HG03060 (cell line): ENCODE measurements around the gene GZF1.

Experiments used
- ATAC-seq: cut with Tn5 transposase; IDR thresholded peaks from one replicate; pipeline ENCODE4 v1.9.1; 2021; ENCODE audit warnings: low read depth, moderate number of reproducible peaks; ENCODE audit not compliant: unreplicated experiment

GZF1 gene

DNA sequence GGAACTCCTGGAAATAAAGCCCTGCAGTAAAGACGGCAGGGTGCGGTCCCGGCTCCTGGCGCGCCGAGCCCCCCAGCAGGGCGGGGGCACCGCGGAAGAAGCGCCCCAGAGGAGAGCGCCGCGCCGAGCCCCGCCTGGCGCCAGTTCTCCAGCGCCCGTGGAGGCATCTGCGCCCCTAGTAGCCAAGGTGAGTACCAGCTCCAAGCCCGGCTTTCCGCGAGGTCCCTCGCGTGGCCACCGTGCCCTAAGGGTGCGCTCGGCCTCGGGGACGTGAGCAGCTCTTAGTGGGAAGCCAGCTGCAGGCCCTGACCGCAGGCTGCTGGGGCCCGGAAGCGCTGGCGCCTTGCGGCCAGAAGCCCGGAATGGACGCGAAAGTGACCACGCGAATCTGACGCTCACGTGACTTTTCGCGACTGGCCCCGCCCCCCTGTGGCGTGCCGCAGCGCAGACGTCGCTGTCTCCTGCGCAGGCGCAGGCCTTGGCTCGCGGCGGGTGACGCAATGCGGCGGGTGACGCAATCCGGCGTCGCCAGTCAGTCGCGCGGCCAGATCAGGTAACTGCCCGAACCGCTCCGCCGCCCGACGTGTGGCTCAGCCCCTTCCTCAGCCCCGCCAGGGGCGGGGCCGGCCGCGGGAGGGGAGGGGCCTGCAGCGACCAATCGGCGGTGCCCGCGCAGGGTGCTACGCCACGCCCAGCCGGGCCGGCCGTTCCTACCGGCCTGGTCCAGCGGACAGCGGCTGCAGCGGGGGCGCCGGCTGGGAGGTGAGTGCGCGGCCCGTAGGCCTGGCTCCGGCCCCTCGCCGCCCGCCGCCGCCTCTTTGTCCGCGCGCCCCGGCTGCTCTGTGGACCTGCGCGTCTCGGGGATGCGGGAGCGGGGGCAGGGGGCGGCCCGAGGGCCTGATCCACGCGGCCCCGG lies at the start of gene GZF1:
Gene GZF1, plus strand, starts transcription at position 707 of the 916 bp plus-strand sequence. CDS start 2,202 bp downstream, outside the sequence.
- ATAC-seq, result peak; percentile 42

DNA sequence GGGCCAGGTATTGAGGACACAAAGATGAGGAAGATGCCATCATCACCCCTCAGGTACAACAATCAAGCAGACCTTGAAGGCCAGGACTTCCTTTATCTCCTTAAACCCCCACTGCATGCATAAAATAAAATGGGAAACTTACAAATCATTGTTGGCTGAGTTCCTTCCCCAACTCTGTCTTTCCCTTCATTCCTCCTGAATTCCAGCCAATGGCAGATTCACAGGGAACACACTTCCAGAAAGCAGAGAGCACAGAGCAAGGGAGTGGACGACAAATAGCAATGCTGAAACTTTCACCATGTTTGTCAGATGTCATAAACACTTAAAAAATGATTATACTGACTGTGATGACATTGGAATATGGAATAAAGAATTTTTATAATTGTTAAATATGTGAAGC lies 48.7 kb upstream of the GZF1 start:
- ATAC-seq, result no peak

GRCh38 chr20:23314699-23315098 lies 47.3 kb upstream of the GZF1 start:
- no peak for ATAC-seq

DNA sequence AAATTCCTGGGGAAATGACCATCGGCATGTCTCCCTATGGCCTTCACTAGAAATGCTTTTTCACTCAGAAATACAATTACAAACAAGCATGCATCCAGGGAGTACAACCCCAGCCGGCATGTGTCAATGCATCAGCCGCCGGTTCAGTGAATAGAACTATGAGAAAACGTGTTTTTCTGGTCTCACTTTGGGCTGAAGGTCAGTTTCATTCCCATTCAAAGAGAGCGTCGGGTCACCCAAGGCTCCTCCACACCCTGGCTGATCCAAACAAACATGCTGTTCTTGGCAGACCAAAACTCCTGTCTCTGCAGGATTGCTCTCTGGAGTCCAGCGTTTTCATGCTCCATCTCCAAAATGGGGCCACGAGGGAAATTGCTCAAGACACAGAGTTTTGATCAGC lies 46.9 kb upstream of the GZF1 start:
- no peak for ATAC-seq

- ATAC-seq, result no peak
Measured at GRCh38 chr20:23316626-23317025, 45.4 kb upstream of the GZF1 start.

DNA sequence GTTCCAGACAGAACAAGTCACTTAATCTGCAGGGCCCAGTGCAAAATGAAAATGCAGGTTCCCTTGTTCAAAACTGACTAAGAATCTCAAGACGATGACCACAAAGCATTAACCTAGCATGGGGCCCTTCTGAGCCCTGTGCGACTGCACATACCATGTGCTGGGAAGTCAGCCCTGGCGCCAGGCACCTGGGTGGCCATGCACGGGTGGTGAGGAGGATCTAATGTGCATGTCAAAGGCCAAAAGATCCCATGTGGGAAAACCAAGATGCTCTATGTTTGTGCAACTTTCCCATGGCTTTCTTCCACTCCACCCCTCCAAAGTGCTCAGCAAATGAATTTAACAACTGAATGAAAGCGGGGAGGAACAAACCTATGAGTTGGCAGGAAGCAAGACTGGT lies 44.9 kb upstream of the GZF1 start:
- no peak for ATAC-seq

GRCh38 chr20:23318347-23318746 lies 43.6 kb upstream of the GZF1 start:
- ATAC-seq, result no peak

- ATAC-seq, result no peak
Measured at GRCh38 chr20:23320317-23320716, 41.7 kb upstream of the GZF1 start.

- ATAC-seq, result no peak
Measured at GRCh38 chr20:23325107-23325506, 36.9 kb upstream of the GZF1 start.

DNA sequence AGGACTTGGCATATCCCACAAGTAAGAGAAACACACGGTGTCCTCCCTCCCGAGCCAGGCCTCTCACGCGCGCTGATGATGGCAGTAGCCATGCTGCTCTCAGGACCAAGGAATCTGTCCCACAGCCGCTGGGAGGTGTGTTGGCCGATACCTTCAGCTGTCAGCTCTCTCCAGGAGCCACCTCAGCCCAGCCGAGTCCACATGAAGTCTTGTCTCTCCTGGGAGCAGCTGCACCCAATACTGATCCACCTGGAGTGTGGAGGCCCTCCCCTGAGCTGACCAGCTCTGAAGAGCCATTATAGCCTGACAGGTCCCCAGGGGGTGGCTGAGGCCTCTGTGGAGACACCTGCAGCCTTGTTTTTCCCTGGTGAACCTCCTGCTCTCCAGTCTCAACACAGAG lies 35.2 kb upstream of the GZF1 start:
- ATAC-seq, result no peak

DNA sequence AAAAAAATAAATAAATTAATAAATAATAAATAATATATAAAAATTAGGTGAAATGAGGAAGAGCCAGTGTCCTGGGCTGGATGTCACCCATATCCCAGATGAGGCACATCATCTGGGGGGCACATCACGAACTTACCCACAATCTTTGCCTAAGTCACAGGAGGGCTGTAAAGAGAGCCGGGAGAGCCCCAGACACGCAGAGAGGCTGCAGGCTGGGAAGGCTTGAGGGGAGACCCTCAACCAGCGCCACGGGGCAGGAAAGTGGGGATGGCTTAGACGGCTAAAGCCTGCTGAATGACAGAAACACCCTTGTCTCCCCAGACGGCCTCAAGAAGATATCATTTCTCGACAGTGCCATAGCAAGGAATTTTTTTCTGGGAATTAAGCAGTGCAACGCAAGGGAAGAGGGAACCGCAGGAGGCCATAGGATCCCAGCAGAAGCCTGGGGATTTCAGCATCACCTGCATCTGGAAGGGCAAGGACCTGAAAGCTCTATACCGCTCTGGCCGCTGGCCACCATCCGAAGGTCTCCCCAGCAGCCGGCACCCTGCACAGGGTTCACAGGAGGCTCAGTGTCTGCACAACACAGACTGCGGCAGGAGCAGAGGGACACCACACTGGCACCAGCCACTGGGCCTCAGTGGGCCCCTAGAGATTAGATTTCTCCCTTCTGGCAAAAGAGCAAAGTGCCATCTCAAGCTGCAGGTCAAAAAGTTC lies 34.2 kb upstream of the GZF1 start:
- ATAC-seq, result no peak

DNA sequence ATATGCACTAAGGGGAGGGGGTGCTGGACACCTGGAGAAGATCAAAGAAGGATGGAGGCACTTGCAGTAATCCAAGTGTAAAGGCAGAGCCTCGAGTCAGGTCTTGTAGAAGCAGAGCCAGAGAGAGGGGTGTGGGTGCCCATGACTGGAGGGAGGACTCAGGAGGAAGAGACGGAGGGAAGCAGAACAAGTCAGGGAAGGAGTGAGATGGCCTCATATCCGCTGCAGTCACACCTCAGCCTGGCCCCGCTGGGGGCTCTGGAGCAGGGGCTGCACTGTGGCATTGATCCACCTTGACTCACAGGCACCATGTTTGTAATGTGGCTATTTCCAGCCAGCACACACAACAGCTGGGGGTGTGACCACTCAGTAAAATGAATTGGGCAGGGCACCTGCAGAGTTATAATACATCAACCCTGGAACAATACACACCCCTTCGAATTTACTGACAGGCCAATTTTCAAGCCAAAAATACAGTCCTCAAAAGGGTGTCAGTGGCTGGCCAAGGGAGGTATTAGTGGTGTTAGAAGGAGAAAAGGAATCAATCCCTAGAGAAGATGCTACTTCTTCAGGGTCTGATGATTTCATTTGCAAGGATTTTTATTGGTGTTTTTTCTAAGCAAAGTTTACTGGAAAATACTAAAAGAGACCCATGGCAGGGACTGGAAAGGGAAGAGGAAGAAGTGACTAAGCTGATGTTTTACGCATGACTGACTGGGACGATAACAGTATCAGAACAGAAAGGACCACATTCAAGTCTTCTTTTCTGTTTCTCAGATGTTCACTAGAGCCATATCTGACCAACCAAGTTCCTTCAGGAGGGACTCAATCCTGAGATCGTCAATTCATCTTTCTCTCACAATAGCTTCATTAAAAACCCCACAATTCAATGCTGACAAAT lies 30.3 kb upstream of the GZF1 start:
- no peak for ATAC-seq

GRCh38 chr20:23332467-23332866 lies 29.5 kb upstream of the GZF1 start:
- no peak for ATAC-seq

DNA sequence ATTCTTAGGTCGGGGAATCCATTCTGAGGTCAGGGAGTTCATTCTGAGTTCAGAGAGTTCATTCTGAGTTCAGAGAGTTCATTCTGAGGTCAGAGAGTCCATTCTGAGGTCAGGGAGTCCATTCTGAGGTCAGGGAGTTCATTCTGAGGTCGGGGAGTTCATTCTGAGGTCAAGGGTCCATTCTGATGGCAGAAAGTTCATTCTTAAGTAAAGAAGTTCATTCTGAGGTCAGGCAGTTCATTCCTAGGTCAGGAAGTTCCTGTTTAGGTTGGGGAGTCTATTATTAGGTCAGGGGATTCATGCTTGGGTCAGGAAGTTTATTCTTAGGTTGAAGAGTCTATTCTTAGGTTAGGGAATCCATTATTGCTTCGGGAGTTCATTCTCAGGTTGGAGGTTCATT lies 27.9 kb upstream of the GZF1 start:
- ATAC-seq, result no peak

GRCh38 chr20:23335521-23335920 lies 26.5 kb upstream of the GZF1 start:
- no peak for ATAC-seq

GRCh38 chr20:23336476-23336875 lies 25.5 kb upstream of the GZF1 start:
- ATAC-seq, result no peak

DNA sequence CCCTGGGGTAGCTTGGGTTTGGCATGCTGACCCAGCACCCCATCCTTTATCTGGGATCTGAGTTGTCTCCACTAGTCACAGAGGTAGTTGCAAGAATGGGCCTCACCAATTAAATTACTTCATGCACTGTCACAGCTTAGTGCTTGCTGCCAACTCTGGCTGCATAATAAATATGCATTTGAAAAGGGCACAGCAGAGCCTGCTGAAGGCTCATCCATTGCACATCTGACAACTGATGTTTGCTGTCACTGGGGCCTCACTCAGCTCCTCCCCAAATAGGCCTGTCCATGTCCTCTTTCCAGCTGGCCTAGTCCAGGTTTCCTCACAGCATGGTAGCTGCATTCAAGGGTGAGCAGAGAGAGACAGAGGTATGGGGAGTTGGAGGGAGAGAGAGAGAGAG lies 24.7 kb upstream of the GZF1 start:
- ATAC-seq, result no peak

GRCh38 chr20:23339986-23340385 lies 22.0 kb upstream of the GZF1 start:
- no peak for ATAC-seq

DNA sequence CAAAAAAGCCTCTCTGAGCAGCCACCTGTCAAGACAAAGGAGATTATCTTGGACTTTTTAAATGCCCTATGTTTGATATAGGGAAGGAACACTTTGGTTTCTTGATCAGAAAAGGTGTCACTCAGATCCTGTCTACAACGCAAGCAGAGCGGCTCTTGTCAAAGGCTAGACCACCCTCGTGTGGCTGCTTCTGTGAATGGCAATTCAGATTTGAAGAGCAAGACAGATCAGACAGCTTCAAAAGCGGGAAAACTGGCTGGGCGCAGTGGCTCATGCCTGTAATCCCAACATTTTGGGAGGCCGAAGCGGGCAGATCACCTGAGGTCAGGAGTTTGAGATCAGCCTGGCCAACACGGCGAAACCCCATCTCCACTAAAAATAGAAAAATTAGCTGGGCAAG lies 21.5 kb upstream of the GZF1 start:
- no peak for ATAC-seq

- no peak for ATAC-seq
Measured at GRCh38 chr20:23341073-23341472, 20.9 kb upstream of the GZF1 start.

DNA sequence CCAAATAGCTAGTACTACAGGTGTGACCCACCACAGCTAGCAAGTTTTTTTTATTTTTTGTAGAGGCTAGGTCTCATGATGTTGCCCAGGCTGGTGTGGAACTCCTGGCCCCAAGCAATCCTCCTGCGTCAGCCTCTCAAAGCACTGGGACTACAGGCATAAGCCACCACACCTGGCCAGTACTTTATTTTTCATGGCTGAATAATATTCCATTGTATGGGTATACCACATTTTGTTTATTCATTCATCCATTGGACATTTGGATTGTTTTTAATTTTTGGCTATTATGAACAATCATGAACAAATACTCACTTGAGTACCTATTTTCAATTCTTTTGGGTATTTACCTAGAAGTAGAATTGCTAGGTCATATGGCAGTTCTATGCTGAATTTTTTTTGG lies 18.4 kb upstream of the GZF1 start:
- ATAC-seq, result no peak
